ENCODE measurements around the gene CAMK1D.

DNA sequence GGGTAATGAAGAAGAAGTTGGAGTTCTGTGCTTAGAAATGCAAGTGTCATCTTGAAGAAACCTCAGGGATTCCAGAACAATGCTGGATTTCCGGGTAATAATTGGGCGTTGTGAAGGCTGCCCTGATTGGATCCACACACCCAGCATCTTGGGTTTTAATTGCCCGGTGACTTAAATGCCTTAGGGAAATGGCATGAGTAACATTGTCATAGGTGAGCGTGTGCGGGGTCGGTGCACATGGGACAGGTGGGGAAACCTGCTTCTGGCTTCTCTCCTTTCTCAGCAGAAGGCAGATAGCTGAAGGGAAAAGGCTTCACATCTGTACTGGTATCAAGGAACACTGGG is 15.2 kb upstream of the CAMK1D start:
- no peak for TF ChIP-seq POLR2A (IDR thresholded peaks at IDR 0.05)
- TF ChIP-seq, protein P1, sequence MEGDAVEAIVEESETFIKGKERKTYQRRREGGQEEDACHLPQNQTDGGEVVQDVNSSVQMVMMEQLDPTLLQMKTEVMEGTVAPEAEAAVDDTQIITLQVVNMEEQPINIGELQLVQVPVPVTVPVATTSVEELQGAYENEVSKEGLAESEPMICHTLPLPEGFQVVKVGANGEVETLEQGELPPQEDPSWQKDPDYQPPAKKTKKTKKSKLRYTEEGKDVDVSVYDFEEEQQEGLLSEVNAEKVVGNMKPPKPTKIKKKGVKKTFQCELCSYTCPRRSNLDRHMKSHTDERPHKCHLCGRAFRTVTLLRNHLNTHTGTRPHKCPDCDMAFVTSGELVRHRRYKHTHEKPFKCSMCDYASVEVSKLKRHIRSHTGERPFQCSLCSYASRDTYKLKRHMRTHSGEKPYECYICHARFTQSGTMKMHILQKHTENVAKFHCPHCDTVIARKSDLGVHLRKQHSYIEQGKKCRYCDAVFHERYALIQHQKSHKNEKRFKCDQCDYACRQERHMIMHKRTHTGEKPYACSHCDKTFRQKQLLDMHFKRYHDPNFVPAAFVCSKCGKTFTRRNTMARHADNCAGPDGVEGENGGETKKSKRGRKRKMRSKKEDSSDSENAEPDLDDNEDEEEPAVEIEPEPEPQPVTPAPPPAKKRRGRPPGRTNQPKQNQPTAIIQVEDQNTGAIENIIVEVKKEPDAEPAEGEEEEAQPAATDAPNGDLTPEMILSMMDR (IDR thresholded peaks at IDR 0.05) = no peak
